ENCODE results near the gene GPR176. TPM values are rescaled to one million over a fixed set of nuclear protein-coding genes. Genes with fewer than 3 reads are reported as not detected.

GPR176 gene
- total RNA-seq, 4 donors from 2014 or later: 2.4 to 18.6 (median 9.1) TPM

GRCh38 chr15:39859636-39860035, 60.4 kb downstream of the GPR176 start:
- WGBS, 2 donors: 93 to 95% methylated on average over 4 of the region's 4 CpGs
- H3K4me1 ChIP-seq: no peaks in the 10 kb centered on the region
- no peak for TF ChIP-seq CTCF (IDR thresholded peaks at IDR 0.05)
- TF ChIP-seq EP300 (IDR thresholded peaks at IDR 0.05): no peak
- no peak for TF ChIP-seq POLR2A (IDR thresholded peaks at IDR 0.05)

GRCh38 chr15:39857132-39857531, 62.9 kb downstream of the GPR176 start:
- peaks cover 0 to 5% (median 0%) of the 10 kb centered on the region in 4 donors for H3K4me1 ChIP-seq
- no peak overlapping the region for H3K4me3 ChIP-seq
- no peaks in the 10 kb centered on the region for H3K36me3 ChIP-seq
- DNase-seq (ENCODE audit: low spot score in 2 of 2): no peak
- WGBS, 2 donors: 79 to 82% methylated on average over 1 of the region's 1 CpG
- no peaks in the 10 kb centered on the region for H3K27me3 ChIP-seq
- H3K27ac ChIP-seq: no peak overlapping the region
- no peaks in the 10 kb centered on the region for H3K9me3 ChIP-seq
- TF ChIP-seq CTCF (IDR thresholded peaks at IDR 0.05) (no peak), EP300 (IDR thresholded peaks at IDR 0.05) (no peak), POLR2A (IDR thresholded peaks at IDR 0.05) (no peak)

More at GRCh38 chr15:39859636-39860035, 60.4 kb downstream of the GPR176 start:
- no peaks in the 10 kb centered on the region for H3K27me3 ChIP-seq
- H3K9me3 ChIP-seq: no peaks in the 10 kb centered on the region
- no peak for DNase-seq (ENCODE audit: low spot score in 2 of 2)
- H3K36me3 ChIP-seq: no peaks in the 10 kb centered on the region
- H3K27ac ChIP-seq: no peak overlapping the region
- H3K4me3 ChIP-seq: no peak overlapping the region

DNA sequence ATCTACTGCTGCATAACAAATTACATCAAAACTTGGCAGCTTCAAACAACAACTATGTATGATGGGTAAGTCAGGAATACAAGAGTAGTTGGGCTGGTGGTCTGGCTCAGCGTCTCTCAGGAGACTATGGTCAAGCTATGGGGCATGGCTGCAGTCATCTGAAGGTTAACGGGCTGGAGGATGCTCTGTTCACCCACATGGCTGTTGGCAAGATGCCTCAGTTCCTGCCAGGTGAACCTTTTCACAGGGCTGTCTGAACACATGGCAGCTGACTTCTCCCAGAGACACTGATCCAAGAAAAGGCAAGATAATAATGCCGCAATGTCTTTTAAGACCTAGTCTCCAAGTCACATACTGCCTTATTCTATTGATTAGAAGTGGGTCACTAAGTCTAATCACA, 63.7 kb downstream of the GPR176 start:
- no peak for TF ChIP-seq POLR2A (IDR thresholded peaks at IDR 0.05)
- TF ChIP-seq EP300 (IDR thresholded peaks at IDR 0.05): no peak
- TF ChIP-seq CTCF (IDR thresholded peaks at IDR 0.05): no peak
- Histone ChIP-seq H3K4me3 (no peak overlapping the region), H3K4me1 (peaks cover 0 to 8% (median 0%) of the 10 kb centered on the region in 4 donors), H3K27me3 (no peaks in the 10 kb centered on the region), H3K9me3 (no peaks in the 10 kb centered on the region), H3K27ac (no peak overlapping the region), H3K36me3 (no peaks in the 10 kb centered on the region)
- no peak for DNase-seq (ENCODE audit: low spot score in 2 of 2)
- 88 to 91% methylated on average over 3 of the region's 3 CpGs for WGBS, 2 donors

- Histone ChIP-seq H3K9me3 (no peaks in the 10 kb centered on the region), H3K27ac (no peak overlapping the region), H3K27me3 (no peaks in the 10 kb centered on the region), H3K4me3 (no peak overlapping the region), H3K4me1 (peaks cover 0 to 10% (median 0%) of the 10 kb centered on the region in 4 donors), H3K36me3 (no peaks in the 10 kb centered on the region)
- TF ChIP-seq CTCF (IDR thresholded peaks at IDR 0.05) (no peak), EP300 (IDR thresholded peaks at IDR 0.05) (no peak), POLR2A (IDR thresholded peaks at IDR 0.05) (no peak)
- DNase-seq (ENCODE audit: low spot score in 2 of 2): no peak
- 52 to 87% methylated on average over 2 of the region's 2 CpGs for WGBS, 2 donors
These were observed 64.7 kb downstream of the GPR176 start for GRCh38 chr15:39855400-39855799.

- Histone ChIP-seq H3K36me3 (no peaks in the 10 kb centered on the region), H3K27ac (no peak overlapping the region), H3K4me3 (no peak overlapping the region), H3K9me3 (no peaks in the 10 kb centered on the region), H3K4me1 (peaks cover 0 to 10% (median 0%) of the 10 kb centered on the region in 4 donors), H3K27me3 (no peaks in the 10 kb centered on the region)
- DNase-seq (ENCODE audit: low spot score in 2 of 2): no peak
- no peak for TF ChIP-seq EP300 (IDR thresholded peaks at IDR 0.05)
- TF ChIP-seq CTCF (IDR thresholded peaks at IDR 0.05): no peak
- no peak for TF ChIP-seq POLR2A (IDR thresholded peaks at IDR 0.05)
These were observed 65.9 kb downstream of the GPR176 start for GRCh38 chr15:39854161-39854560.

All from tibial nerve (tissue), 4 donors.